Cardiac septum (tissue), 1 donor: Measurements from ENCODE around the gene PRDM2. TPM values are rescaled to one million over a fixed set of nuclear protein-coding genes. Genes with fewer than 3 reads are reported as not detected.
A peak's percentile ranks its signal among the peaks of the same experiment; 100 is the strongest.

ENCODE experiments used
- DNase-seq: peaks from one replicate; pipeline ENCODE4 v3.0.0-alpha.2; 2020; ENCODE audit warnings: low spot score
- intact Hi-C: fragments of 100-400 bp; cut with DNase I; formaldehyde crosslinking; loops from one replicate; pipeline ENCODE4 v1.14.0; 2022
- total RNA-seq: library from RNA; stranded (reverse); fragmentation: NEBNext Ultra II Directional; extraction: Animal tissue kit (Norgen Biotek cat#: 25700); gene quantifications from one replicate; pipeline ENCODE4 v1.2.1, GENCODE V29; 2021
- donor health status: DM: no; HTN: no; CAD: no.

Gene PRDM2
- total RNA-seq, 1 donor from 2014 or later = 44.5 TPM

DNA sequence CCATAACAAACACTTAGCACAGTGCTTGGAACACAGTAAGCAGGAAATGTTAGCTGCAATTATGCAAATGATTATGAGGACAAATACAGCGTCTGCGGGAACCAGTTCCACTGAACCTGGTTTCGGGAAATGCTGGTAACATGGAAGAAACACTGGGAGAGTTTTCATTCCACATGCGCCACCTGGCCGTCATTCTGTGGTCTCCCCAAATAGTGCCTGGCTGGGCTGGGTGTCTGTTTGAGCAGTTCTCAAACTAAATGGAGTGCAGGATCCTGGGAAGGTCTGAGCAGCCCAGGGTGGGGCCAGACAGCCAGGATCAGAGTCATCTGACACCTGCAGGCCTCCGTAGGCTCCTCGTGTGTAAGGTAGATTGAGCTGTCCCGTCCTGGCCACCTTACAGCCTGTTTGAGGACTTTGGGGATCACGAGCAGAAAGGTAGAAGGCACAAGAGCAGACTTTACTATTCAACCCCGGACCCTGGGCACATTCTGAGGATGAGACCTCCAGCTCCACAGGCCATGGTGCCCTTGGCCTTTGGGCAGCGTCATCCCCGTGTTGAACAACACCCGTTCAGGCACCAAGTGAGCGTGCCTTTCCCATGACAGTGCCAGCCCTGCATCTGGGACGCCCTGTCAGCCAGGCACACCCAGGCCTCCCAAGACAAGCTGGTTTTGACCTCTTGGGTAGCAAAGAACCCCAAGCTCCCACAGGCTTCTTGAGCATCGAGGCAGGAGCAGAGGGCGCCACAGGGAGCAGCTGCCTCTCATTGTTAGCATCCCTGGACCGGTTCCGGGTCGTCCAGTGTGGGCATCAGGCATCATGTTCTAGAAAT lies 101.9 kb downstream of the PRDM2 start:
- intact Hi-C loops = no loop called here
- no peak for DNase-seq

GRCh38 chr1:13802782-13803545 lies 103.0 kb downstream of the PRDM2 start:
- intact Hi-C loops = no loop called here
- no peak for DNase-seq

- DNase-seq = no peak
- intact Hi-C loops = no loop called here
Observed at GRCh38 chr1:13803546-13804239, 103.7 kb downstream of the PRDM2 start.

DNA sequence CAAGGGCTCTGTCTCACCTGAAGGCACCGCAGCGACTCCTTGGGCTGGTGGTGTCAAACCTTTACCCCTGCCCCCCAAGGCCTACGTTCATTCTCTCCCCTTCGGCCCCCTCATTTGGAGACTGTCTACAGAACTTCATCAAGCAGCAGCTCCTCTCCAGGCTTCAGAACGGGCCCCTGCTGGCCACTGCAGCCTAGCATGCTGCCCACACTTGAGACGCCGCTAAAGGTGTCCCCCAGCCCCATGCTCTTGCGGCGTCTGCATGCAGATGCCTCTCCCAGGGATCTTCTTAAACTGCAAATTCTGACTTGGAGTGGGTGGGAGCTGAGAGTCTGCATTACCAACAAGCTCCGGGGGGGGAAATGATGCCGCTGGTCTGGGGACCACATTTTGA lies 104.2 kb downstream of the PRDM2 start:
- DNase-seq = no peak
- intact Hi-C loops = no loop called here

- intact Hi-C loops = no loop called here
- no peak for DNase-seq
Observed at GRCh38 chr1:13805431-13805830, 105.4 kb downstream of the PRDM2 start.

DNA sequence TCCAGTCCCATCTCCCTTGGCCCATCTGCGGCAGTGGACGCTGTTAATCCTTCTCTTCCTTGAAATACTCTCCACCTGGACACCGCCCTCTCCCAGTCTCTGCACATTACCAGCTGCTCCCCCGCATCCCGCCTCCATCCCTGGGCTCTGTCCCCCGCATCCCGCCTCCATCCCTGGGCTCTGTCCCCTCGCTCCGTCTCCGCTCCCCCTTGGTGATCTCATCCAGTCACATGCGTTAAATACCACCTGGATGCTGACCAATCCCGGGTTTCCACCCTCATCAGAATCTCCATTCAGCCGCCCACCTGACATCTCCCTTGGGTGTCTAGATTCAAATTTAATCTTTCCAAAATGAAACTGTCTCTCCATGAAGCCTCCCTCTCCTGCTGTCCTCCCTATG lies 106.1 kb downstream of the PRDM2 start:
- intact Hi-C loops = no loop called here

DNA sequence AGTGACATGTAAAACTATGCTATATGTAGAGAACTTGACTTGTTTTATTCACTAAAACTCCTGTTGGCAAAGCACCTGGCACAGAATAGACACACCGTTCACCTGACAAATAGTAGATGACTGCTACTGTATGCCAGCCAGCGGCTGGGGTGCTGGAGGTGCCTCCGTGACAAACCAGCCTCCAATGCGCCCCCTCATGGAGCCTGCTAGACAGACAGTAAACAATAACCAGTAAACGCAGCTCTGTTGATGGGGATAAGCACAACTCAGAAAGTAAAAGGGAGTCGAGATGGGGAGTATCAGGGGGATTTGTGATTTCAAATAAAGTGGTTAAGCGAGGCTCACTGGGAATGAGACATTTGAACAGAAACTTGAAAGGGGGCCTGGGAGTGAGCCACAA lies 107.2 kb downstream of the PRDM2 start:
- no peak for DNase-seq
- intact Hi-C loops = no loop called here

More for the DNA sequence above, 106.1 kb downstream of the PRDM2 start:
- no peak for DNase-seq

DNA sequence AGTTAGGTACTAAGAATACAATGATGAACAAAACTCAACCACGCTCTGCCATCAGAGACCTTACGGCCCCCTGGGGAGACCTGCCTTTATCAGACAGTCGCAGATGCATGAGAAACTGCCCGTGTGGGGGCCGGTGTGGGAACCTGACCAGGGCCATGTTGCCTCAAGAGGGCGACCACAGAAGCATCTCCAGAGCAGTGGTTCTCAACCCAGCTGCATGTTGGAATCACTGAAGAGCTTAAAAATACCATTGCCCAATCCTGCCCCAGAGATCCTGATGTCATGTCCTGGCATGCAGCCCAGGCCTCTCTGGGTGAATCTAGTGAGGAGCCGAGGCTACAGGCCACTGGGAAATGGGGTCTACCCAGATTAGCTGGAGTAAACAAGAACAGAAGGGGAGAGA lies 108.7 kb downstream of the PRDM2 start:
- DNase-seq = no peak
- intact Hi-C loops = no loop called here

DNA sequence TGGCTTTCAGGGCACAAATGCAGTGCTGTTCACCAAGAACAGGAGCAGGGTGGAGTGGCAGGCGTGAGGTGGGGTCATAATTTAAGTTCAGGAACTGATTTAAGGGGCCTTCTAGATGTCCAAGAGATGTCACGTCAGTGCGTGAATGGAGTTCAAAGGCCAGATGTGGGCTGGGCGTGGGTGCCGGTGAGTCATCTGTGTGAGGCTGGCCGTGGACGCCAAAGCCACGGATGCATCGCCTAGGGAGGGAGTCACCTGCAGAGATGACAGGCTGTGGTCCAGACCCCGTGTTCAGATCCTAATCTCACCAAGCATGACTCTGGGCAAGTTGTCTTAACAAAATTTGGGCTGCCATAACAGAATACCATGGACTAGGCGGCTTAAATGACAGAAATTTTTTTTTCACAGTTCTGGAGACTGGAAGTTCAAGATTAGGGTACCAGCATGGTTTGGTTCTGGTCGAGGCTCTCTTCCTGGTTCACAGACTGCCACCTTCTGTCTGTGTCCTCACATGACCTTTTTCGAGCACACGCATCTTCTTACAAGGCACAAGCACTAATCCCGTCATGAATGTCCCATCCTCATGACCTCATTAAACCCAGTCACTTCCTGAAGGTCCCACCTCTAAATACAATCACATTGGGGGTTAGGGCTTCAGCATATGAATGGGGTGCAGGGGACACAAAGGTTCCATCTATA lies 109.6 kb downstream of the PRDM2 start:
- no peak for DNase-seq
- intact Hi-C loops = no loop called here

DNA sequence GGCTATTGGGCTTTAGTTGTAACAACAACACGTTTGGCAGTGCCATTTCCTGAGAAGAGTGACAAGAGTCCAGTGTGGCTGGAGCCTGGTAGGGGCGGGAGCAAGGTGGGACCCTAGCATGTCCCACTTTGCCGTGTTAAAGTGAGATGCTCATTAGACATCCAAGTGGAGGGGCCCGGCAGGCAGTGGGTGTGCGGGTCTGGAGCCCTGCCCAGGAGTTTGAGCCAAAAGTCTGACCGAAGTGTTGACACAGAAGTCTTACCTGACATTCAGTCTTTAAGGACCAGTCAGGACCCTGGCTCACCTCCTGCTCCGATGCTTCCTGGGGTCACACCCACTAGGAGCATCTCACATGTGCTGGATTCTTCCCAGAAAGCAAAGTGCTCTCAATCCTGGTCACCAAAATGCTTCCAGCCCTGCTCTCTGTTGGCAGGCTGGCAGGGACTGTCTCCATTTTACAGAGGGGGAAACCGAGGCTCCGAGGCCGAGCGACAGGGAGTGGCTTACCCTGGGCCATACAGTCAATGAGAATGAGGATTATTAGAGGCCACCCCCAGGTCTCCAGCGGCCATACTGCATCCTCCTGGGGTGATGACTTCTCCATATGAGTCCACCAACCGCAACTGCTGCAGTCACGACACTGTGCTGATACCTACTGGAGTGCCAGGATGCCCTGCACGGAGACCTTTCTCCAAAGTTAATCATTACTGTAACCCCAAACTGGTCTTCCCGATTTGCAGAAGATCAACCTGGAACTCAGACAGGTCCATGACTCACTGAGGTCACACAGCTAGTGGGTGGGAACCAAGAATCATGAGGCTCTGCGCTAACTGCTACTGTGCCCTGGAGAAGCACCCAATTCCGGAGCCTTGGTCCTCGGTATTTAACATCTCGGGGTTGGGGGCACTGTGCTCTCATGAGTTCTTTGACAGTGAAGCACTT lies 112.7 kb downstream of the PRDM2 start:
- no peak for DNase-seq
- intact Hi-C loops = no loop called here

DNA sequence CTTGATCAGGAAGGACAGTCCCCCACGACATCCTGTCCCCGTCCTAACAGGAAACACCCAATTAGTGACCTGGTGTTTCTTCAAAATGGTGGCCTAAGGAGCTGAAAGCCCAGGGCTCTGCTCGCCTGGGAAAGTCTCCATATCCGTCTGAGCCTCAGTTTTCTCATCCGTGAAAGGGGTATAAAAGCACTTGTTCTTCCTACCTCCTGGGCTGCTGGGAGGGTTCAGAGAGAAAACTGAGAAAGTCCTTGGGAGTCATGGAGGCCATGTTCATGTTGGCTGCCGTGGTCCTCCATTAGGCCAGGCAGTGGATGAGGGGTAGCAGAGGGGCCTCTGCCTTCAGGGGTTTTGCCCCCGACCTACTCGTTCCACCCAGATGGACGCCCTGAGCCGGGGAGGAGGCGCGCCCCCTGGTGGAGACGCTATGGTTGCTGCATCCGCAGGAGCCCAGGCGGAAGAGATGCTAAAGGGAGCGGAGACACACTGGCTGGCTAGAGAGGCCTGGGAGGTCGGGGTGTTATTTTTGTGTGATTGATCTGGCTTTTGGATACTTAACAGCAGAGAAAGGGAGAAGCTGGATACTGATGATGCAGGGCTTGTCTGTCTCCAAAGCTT lies 113.5 kb downstream of the PRDM2 start:
- no peak for DNase-seq

GRCh38 chr1:13814131-13814530 lies 114.1 kb downstream of the PRDM2 start:
- intact Hi-C loops = no loop called here
- DNase-seq = no peak

More for the DNA sequence above, 113.5 kb downstream of the PRDM2 start:
- intact Hi-C loops = no loop called here

GRCh38 chr1:13816016-13816760 lies 116.2 kb downstream of the PRDM2 start:
- intact Hi-C loops = no loop called here
- DNase-seq = no peak

DNA sequence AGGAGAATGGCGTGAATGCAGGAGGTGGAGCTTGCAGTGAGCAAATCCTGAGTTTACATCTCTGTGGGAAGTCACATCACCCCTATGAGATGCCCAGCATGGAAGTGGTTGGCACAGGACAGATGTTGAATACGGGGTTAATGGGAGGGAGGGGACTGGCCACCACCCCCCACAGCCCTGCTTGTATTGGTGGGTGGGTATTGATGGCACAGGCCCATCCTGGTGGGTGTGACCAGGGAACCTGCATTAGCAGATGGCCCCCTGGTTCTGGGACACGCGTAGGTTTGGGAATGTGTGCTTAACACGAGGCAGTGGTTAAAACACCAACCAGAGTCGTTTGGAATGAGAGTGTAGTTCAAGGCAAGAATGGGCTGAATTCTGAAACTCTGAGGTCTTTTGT lies 117.9 kb downstream of the PRDM2 start:
- intact Hi-C loops = no loop called here
- peak; percentile 5 for DNase-seq

GRCh38 chr1:13818926-13819325 lies 118.9 kb downstream of the PRDM2 start:
- DNase-seq = no peak
- intact Hi-C loops = no loop called here

DNA sequence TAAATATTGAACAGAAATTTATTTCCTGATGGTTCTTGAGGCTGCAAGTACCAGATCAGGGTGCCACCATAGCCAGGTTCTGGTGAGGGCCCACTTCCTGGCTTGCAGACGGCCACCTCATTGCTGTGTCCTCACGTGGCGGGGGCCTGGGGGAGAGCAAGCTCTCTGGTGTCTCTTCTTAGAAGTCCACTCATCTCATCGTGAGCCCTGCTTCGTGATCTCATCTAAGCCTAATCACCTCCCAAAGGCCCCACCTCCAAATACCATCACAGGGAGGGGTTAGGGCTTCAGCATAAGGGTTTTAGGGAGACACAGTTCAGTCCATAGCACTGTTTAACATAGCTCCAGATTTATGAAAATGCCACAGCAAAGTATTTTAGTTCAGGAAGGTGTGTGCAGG lies 119.7 kb downstream of the PRDM2 start:
- DNase-seq = no peak
- intact Hi-C loops = no loop called here

DNA sequence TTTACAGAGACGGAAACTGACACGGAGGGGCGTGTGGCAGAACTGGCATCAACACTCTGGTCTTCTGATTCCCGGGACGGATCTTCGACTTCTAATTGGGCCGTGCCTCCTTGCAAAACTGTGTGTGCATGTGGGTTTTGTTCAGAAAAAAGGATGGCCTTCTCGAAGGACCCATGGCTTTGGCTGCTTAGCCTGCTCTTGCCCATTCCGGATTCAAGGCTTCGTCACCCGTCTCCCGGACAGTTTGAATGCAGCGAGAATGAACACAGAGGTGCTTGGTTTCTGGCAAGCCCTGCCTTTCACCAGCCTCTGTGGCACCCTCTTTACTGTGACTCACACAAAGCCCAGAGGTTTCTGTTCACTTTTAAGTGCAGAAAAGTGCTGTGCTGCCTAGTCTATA lies 120.1 kb downstream of the PRDM2 start:
- intact Hi-C loops = no loop called here
- DNase-seq = no peak

DNA sequence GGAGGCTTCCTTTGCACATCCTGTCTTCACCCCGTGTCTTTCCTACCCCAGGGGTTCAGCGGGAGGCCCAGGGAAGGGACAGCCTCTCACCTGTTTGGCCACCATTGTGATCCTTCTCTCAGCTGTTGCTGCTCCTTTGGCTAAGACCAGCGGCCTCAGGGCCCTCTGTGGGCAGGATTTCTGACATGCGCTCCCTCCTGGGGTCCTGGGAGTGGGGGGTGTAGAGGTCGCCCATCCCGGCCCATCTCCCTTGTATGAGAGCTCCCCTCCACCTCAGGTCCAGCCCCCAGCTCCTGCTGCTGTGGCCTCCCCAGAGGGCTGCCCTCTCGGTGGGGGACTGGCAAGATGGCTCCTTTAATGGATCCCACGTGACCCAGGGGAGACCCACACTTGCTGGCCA lies 120.5 kb downstream of the PRDM2 start:
- DNase-seq = no peak
- intact Hi-C loops = no loop called here
